Measurements from ENCODE around the gene RBBP4. TPM values are rescaled to one million over a fixed set of nuclear protein-coding genes. Genes with fewer than 3 reads are reported as not detected.

RBBP4 gene
- total and polyA plus RNA-seq, 2 of the 13 experiments (the other 11 are each of a cell fraction or from before 2014, with no cell fraction given) = 64.4 to 166 TPM

DNA sequence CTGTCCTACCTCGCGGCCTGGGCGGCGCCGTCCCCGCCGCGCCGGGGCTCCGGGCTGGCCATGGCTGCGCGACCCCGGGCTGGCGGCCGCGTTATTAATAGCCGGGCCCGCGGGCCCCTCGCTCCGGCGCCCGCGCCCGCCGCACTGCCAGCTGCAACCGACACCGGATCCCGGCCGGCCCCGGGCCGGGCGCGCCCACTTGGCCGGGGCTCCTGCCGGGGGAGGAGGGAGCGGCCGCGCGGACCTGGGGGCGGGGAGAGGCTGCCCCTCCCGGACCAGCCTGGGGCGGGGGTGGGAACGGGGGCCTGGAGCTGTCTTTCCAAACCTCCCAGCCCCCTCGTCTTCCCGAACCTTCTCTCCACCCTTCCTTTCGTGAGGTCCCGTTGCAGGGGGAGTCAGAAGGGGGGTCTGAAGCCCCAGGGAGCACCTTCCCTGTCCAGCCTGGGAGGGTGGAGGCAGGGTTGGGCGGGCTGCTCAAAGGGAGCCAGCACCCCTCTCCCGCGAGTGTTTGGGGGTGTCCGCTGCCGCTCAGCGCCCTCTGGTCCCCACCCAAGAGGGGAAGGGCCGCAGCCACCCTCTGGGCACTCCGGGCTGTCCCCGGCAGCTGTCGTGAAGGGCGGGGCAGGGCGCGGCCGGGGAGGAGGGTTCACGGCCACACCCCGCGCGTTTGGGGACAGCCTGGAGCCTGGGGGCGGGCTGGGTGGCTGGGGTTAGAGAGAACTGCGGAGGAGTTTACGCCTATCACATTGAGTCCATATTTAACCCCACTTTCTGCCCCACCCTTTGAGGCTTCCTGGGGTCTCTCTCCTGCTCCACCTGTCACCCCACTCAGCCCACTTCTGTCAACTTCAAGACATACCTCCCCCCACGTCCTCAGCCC, 51.8 kb downstream of the RBBP4 start, which contains the start of gene SYNC:
SYNC (minus strand) TSS at position 172 of the 880 bp plus-strand sequence; CDS start at position 62, 110 bp downstream.
- peak within 1 kb of the TSS; percentile 61 to 72 (median 62) for H3K4me3 ChIP-seq (replicated peaks in 1 of 3; ENCODE audit: insufficient read depth in 1 of 3, low read depth in 2 of 3, low read length in 3 of 3)
- 4% methylated on average over 5 of the region's 70 CpGs for WGBS (ENCODE audit: low lambda C conversion rate)
- ATAC-seq = peak; percentile 31
- BruUV-seq (replicated peaks) = no TSS peak
- FAIRE-seq = no peak
- H2AFZ ChIP-seq (ENCODE audit: low read length) = no peak within 1 kb of the TSS
- no peaks in the 10 kb centered on the region for H3K79me2 ChIP-seq (ENCODE audit: insufficient read depth, low read length)
- H3K36me3 ChIP-seq (replicated peaks in 1 of 2; ENCODE audit: control insufficient read depth in 1 of 2, insufficient read depth in 2 of 2, low read length in 2 of 2) = no peaks in the 10 kb centered on the region
- TF ChIP-seq ZNF263 (CRISPR knock-in tag; IDR thresholded peaks at IDR 0.05) (peak; percentile 66), LCORL (IDR thresholded peaks at IDR 0.05) (no peak), LCORL (CRISPR knock-in tag; IDR thresholded peaks at IDR 0.05) (no peak), HNRNPLL (IDR thresholded peaks at IDR 0.05; ENCODE audit: low read depth, low read length, poor library complexity, severe bottlenecking) (peak; percentile 23), ZNF121 (CRISPR knock-in tag; IDR thresholded peaks at IDR 0.05) (peak; percentile 64; the same call in 1 of the 2 replicates), REXO4 (CRISPR knock-in tag; IDR thresholded peaks at IDR 0.05; ENCODE audit: borderline replicate concordance) (no peak)
- TF ChIP-seq, protein P1, sequence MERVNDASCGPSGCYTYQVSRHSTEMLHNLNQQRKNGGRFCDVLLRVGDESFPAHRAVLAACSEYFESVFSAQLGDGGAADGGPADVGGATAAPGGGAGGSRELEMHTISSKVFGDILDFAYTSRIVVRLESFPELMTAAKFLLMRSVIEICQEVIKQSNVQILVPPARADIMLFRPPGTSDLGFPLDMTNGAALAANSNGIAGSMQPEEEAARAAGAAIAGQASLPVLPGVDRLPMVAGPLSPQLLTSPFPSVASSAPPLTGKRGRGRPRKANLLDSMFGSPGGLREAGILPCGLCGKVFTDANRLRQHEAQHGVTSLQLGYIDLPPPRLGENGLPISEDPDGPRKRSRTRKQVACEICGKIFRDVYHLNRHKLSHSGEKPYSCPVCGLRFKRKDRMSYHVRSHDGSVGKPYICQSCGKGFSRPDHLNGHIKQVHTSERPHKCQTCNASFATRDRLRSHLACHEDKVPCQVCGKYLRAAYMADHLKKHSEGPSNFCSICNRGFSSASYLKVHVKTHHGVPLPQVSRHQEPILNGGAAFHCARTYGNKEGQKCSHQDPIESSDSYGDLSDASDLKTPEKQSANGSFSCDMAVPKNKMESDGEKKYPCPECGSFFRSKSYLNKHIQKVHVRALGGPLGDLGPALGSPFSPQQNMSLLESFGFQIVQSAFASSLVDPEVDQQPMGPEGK (CRISPR knock-in tag; IDR thresholded peaks at IDR 0.05) = peak; percentile 50
- TF ChIP-seq, protein P2, sequence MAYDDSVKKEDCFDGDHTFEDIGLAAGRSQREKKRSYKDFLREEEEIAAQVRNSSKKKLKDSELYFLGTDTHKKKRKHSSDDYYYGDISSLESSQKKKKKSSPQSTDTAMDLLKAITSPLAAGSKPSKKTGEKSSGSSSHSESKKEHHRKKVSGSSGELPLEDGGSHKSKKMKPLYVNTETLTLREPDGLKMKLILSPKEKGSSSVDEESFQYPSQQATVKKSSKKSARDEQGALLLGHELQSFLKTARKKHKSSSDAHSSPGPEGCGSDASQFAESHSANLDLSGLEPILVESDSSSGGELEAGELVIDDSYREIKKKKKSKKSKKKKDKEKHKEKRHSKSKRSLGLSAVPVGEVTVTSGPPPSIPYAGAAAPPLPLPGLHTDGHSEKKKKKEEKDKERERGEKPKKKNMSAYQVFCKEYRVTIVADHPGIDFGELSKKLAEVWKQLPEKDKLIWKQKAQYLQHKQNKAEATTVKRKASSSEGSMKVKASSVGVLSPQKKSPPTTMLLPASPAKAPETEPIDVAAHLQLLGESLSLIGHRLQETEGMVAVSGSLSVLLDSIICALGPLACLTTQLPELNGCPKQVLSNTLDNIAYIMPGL (CRISPR knock-in tag; IDR thresholded peaks at IDR 0.05; ENCODE audit: borderline replicate concordance in 1 of 2, low read depth in 1 of 2) = no peak
- no peaks in the 10 kb centered on the region for H3K9me3 ChIP-seq (ENCODE audit: low read length)
- ChIA-PET CTCF (ENCODE audit: low intra/inter-chr PET ratio, low total read pairs) (no interaction called here), POLR2A (interaction anchor here (1.2 to 4.1 kb wide), 3 partner anchors 8 to 52 kb away, joined by 3 to 20 read pairs (median 4); partner anchors contain the start of gene RBBP4)
- intact Hi-C loops (cut with micrococcal nuclease; ENCODE audit: unreplicated experiment) = no loop called here
- in situ Hi-C loops (cut with HindIII; ENCODE audit: extremely low pct_ligation_motif_present, low pct_unique_long_range_greater_than_20kb) = no loop called here
- H3K4me1 ChIP-seq (ENCODE audit: insufficient read depth, low read length) = peaks cover 38% of the 10 kb centered on the region
- H3K9ac ChIP-seq (ENCODE audit: insufficient read depth, low read depth, low read length) = peak within 1 kb of the TSS; percentile 29; the same call in 1 of the 2 replicates
- peak within 1 kb of the TSS; percentile 94 for H3K4me2 ChIP-seq (ENCODE audit: low read depth, low read length)
- no peak within 1 kb of the TSS for H3K27ac ChIP-seq (ENCODE audit: extremely low read length, insufficient read depth, low read length)
- no peak for DNase-seq (ENCODE audit: low spot score)
- H4K20me1 ChIP-seq (ENCODE audit: insufficient read depth, low read length) = no peaks in the 10 kb centered on the region
- H3K27me3 ChIP-seq (ENCODE audit: control insufficient read depth in 1 of 2, insufficient read depth in 2 of 2, low read length in 2 of 2) = peaks cover 6 to 37% of the 10 kb centered on the region in 2 experiments
